Neutrophil (primary cell): ENCODE data around the gene LAMC2.

Source experiments
- H3K27ac ChIP-seq: fragments of 200-600 bp; sonication (generic); 2 replicates; pipeline ENCODE4 v1.5.1; 2016; ENCODE audit warnings: mild to moderate bottlenecking, moderate library complexity
- H3K27me3 ChIP-seq: fragments of 200-600 bp; sonication (generic); 2 replicates; pipeline ENCODE4 v1.6.0; 2016; ENCODE audit warnings: mild to moderate bottlenecking
- H3K36me3 ChIP-seq: fragments of 200-600 bp; sonication (generic); 2 replicates; pipeline ENCODE4 v1.5.1; 2017
- H3K4me1 ChIP-seq, 2 experiments: fragments of 200-600 bp in 1 of 2; sonication (generic) in 1 of 2; 1 replicate in 1 of 2; 2 replicates in 1 of 2; pipeline versions ENCODE4 v1.5.1 to v1.6.1; 2013 to 2016; ENCODE audit warnings: low read depth in 1 of 2, low read length in 1 of 2, mild to moderate bottlenecking in 1 of 2, moderate library complexity in 1 of 2; ENCODE audit not compliant: control insufficient read depth in 1 of 2, insufficient read depth in 1 of 2
- H3K4me3 ChIP-seq, 2 experiments: fragments of 200-600 bp in 1 of 2; sonication (generic) in 1 of 2; 1 replicate in 1 of 2; 2 replicates in 1 of 2; pipeline ENCODE4 v1.5.1; 2013 to 2016; ENCODE audit warnings: low read depth in 1 of 2, low read length in 1 of 2, mild to moderate bottlenecking in 1 of 2, moderate library complexity in 1 of 2
- H3K9me3 ChIP-seq: fragments of 200-600 bp; sonication (generic); 2 replicates; pipeline ENCODE4 v1.5.1; 2016
- TF ChIP-seq, protein P1 (sequence below): fragments of 200-600 bp; sonication (generic); IDR thresholded peaks from 2 replicates; pipeline ENCODE4 v1.5.1; 2016; ENCODE audit warnings: antibody characterized with exemption

Gene LAMC2

GRCh38 chr1:183193963-183194525, 8.0 kb downstream of the LAMC2 start:
- H3K9me3 ChIP-seq = no peaks in the 10 kb centered on the region
- H3K36me3 ChIP-seq = no peaks in the 10 kb centered on the region
- H3K27ac ChIP-seq = no peak overlapping the region
- no peaks in the 10 kb centered on the region for H3K4me1 ChIP-seq
- no peak overlapping the region for H3K4me3 ChIP-seq
- peaks cover 48% of the 10 kb centered on the region for H3K27me3 ChIP-seq
- TF ChIP-seq, protein P1, sequence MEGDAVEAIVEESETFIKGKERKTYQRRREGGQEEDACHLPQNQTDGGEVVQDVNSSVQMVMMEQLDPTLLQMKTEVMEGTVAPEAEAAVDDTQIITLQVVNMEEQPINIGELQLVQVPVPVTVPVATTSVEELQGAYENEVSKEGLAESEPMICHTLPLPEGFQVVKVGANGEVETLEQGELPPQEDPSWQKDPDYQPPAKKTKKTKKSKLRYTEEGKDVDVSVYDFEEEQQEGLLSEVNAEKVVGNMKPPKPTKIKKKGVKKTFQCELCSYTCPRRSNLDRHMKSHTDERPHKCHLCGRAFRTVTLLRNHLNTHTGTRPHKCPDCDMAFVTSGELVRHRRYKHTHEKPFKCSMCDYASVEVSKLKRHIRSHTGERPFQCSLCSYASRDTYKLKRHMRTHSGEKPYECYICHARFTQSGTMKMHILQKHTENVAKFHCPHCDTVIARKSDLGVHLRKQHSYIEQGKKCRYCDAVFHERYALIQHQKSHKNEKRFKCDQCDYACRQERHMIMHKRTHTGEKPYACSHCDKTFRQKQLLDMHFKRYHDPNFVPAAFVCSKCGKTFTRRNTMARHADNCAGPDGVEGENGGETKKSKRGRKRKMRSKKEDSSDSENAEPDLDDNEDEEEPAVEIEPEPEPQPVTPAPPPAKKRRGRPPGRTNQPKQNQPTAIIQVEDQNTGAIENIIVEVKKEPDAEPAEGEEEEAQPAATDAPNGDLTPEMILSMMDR = no peak

- H3K36me3 ChIP-seq = no peaks in the 10 kb centered on the region
- no peak overlapping the region for H3K27ac ChIP-seq
- H3K27me3 ChIP-seq = peaks cover 46% of the 10 kb centered on the region
- TF ChIP-seq, protein P1 = no peak
- no peak overlapping the region for H3K4me3 ChIP-seq
- no peaks in the 10 kb centered on the region for H3K4me1 ChIP-seq
- H3K9me3 ChIP-seq = no peaks in the 10 kb centered on the region
Observed at GRCh38 chr1:183194527-183195141, 8.6 kb downstream of the LAMC2 start.

GRCh38 chr1:183195142-183195574, 9.1 kb downstream of the LAMC2 start:
- no peak overlapping the region for H3K27ac ChIP-seq
- H3K9me3 ChIP-seq = no peaks in the 10 kb centered on the region
- no peak overlapping the region for H3K4me3 ChIP-seq
- TF ChIP-seq, protein P1 = no peak
- peaks cover 42% of the 10 kb centered on the region for H3K27me3 ChIP-seq
- no peaks in the 10 kb centered on the region for H3K36me3 ChIP-seq
- H3K4me1 ChIP-seq = no peaks in the 10 kb centered on the region

- Histone ChIP-seq H3K9me3 (no peaks in the 10 kb centered on the region), H3K27ac (no peak overlapping the region), H3K4me1 (no peaks in the 10 kb centered on the region), H3K27me3 (peaks cover 35% of the 10 kb centered on the region), H3K36me3 (no peaks in the 10 kb centered on the region), H3K4me3 (no peak overlapping the region)
- TF ChIP-seq, protein P1 = no peak
Observed at GRCh38 chr1:183197762-183198161, 11.7 kb downstream of the LAMC2 start.

DNA sequence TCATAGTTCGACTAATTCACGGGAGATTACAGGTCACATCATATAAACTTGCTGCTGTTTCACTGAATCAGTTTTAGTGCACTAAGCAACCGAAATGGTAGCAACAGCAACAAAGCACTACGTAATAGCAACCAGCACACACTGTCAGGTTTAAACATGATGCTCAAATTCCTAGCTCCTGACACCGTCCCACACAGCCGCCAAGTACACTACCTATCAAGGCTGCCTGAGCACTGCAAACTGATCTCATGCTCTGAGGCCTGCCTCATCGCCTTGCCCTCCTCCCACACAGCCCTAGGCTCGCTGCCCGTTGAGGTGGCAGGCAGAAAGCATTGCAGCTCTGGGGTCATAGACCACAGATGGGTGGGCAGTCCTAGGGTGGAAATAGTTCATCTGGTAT, 12.4 kb downstream of the LAMC2 start:
- Histone ChIP-seq H3K36me3 (no peaks in the 10 kb centered on the region), H3K4me1 (no peaks in the 10 kb centered on the region), H3K27ac (no peak overlapping the region), H3K9me3 (no peaks in the 10 kb centered on the region), H3K27me3 (peaks cover 35% of the 10 kb centered on the region), H3K4me3 (no peak overlapping the region)
- TF ChIP-seq, protein P1 = no peak
